Measurements from ENCODE around the gene NR2C2AP. TPM values are rescaled to one million over a fixed set of nuclear protein-coding genes. Genes with fewer than 3 reads are reported as not detected.

The NR2C2AP gene
- total and polyA plus RNA-seq, 2 of the 13 experiments (the other 11 are each of a cell fraction or from before 2014, with no cell fraction given): 12.2 to 26.8 TPM

DNA sequence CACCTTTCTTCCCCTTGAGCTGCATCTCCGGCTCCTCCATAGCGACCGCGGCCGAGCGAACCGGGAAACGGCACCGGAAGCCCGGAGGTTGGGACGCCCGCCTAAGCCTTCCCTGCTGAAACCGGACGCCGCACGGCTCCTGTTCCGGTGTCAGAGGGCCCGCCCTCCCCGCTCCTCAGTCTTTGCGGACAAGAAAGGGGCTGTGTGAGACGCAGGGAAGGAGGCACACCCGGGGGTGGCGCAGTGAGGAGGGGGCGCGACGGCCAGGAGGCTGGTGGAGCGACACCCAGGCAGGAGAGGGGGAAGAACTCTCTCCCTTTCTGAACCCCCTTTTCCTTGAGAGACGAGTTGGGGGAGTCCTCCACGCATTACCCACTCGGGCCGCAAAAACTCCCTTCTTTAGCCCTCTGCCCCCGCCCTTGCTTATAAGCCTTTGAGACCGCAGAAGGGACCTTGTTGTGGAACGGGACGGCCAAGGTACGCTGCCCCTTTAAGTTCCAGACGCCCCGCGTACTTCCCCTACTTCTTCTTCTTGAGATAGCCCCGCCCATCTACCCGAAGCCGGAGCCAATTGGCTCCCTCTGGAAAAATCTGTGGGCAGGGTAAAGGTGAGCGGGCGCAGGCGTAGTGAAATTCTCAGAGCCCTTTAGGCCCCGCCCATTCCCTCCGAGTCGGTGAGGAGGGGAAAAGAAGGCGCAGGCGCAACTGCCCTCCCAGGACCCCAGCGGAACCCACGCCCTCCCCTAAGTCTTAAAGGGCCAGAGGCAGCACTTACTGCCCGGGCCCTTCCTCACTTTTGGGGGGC is 10.9 kb downstream of the NR2C2AP start, which contains the start of the genes BORCS8 and RFXANK (continued):
- TF ChIP-seq, protein P1, sequence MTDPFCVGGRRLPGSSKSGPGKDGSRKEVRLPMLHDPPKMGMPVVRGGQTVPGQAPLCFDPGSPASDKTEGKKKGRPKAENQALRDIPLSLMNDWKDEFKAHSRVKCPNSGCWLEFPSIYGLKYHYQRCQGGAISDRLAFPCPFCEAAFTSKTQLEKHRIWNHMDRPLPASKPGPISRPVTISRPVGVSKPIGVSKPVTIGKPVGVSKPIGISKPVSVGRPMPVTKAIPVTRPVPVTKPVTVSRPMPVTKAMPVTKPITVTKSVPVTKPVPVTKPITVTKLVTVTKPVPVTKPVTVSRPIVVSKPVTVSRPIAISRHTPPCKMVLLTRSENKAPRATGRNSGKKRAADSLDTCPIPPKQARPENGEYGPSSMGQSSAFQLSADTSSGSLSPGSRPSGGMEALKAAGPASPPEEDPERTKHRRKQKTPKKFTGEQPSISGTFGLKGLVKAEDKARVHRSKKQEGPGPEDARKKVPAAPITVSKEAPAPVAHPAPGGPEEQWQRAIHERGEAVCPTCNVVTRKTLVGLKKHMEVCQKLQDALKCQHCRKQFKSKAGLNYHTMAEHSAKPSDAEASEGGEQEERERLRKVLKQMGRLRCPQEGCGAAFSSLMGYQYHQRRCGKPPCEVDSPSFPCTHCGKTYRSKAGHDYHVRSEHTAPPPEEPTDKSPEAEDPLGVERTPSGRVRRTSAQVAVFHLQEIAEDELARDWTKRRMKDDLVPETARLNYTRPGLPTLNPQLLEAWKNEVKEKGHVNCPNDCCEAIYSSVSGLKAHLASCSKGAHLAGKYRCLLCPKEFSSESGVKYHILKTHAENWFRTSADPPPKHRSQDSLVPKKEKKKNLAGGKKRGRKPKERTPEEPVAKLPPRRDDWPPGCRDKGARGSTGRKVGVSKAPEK (CRISPR knock-in tag; IDR thresholded peaks at IDR 0.05; ENCODE audit: borderline replicate concordance): no peak
- TF ChIP-seq GATAD2A (CRISPR knock-in tag; IDR thresholded peaks at IDR 0.05) (no peak), ZNF75D (CRISPR knock-in tag; IDR thresholded peaks at IDR 0.05; ENCODE audit: borderline replicate concordance) (no peak), ELF4 (CRISPR knock-in tag; IDR thresholded peaks at IDR 0.05; ENCODE audit: borderline replicate concordance) (no peak; the same call in 1 of the 2 replicates), ZNF44 (CRISPR knock-in tag; IDR thresholded peaks at IDR 0.05) (no peak), ZNF24 (IDR thresholded peaks at IDR 0.05) (0 out of 2 replicates have a peak, but pooled peaks have one; percentile 34), GMEB1 (CRISPR knock-in tag; IDR thresholded peaks at IDR 0.05; ENCODE audit: borderline replicate concordance) (peak; percentile 65; the same call in 1 of the 2 replicates), ZNF224 (CRISPR knock-in tag; IDR thresholded peaks at IDR 0.05) (no peak; the same call in 1 of the 2 replicates), PHF8 (CRISPR knock-in tag; IDR thresholded peaks at IDR 0.05) (peak; percentile 93), PHF21A (CRISPR knock-in tag; IDR thresholded peaks at IDR 0.05) (peak; percentile 45), SNAPC5 (CRISPR knock-in tag; IDR thresholded peaks at IDR 0.05; ENCODE audit: borderline replicate concordance) (no peak), PRMT3 (CRISPR knock-in tag; IDR thresholded peaks at IDR 0.05; ENCODE audit: borderline replicate concordance, low read depth) (peak; percentile 75; the same call in 1 of the 2 replicates), SIN3A (IDR thresholded peaks at IDR 0.05; ENCODE audit: borderline replicate concordance, low read depth, low read length) (peak; percentile 92), GATAD1 (CRISPR knock-in tag; IDR thresholded peaks at IDR 0.05) (peak; percentile 99), SP2 (CRISPR knock-in tag; IDR thresholded peaks at IDR 0.05) (peak; percentile 69), TEAD2 (CRISPR knock-in tag; IDR thresholded peaks at IDR 0.05) (no peak)
- TF ChIP-seq, protein P2, sequence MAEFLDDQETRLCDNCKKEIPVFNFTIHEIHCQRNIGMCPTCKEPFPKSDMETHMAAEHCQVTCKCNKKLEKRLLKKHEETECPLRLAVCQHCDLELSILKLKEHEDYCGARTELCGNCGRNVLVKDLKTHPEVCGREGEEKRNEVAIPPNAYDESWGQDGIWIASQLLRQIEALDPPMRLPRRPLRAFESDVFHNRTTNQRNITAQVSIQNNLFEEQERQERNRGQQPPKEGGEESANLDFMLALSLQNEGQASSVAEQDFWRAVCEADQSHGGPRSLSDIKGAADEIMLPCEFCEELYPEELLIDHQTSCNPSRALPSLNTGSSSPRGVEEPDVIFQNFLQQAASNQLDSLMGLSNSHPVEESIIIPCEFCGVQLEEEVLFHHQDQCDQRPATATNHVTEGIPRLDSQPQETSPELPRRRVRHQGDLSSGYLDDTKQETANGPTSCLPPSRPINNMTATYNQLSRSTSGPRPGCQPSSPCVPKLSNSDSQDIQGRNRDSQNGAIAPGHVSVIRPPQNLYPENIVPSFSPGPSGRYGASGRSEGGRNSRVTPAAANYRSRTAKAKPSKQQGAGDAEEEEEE (CRISPR knock-in tag; IDR thresholded peaks at IDR 0.05; ENCODE audit: borderline replicate concordance): peak; percentile 70; the same call in 1 of the 2 replicates
- TF ChIP-seq, protein P3, sequence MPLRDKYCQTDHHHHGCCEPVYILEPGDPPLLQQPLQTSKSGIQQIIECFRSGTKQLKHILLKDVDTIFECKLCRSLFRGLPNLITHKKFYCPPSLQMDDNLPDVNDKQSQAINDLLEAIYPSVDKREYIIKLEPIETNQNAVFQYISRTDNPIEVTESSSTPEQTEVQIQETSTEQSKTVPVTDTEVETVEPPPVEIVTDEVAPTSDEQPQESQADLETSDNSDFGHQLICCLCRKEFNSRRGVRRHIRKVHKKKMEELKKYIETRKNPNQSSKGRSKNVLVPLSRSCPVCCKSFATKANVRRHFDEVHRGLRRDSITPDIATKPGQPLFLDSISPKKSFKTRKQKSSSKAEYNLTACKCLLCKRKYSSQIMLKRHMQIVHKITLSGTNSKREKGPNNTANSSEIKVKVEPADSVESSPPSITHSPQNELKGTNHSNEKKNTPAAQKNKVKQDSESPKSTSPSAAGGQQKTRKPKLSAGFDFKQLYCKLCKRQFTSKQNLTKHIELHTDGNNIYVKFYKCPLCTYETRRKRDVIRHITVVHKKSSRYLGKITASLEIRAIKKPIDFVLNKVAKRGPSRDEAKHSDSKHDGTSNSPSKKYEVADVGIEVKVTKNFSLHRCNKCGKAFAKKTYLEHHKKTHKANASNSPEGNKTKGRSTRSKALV (CRISPR knock-in tag; IDR thresholded peaks at IDR 0.05): no peak

Measured in HepG2 (cell line).